HG02840 (cell line): ENCODE measurements around the gene RAB25.
"Not testable (repeated sequence)": the region's sequence is repeated elsewhere in the genome, so short reads cannot be mapped to it uniquely, and the experiment has no call there.

Experiments used
- ATAC-seq: cut with Tn5 transposase; IDR thresholded peaks from one replicate; pipeline ENCODE4 v1.9.1; 2021; ENCODE audit warnings: mild to moderate bottlenecking, moderate library complexity, moderate number of reproducible peaks; ENCODE audit not compliant: unreplicated experiment, low FRiP score

The RAB25 gene

DNA sequence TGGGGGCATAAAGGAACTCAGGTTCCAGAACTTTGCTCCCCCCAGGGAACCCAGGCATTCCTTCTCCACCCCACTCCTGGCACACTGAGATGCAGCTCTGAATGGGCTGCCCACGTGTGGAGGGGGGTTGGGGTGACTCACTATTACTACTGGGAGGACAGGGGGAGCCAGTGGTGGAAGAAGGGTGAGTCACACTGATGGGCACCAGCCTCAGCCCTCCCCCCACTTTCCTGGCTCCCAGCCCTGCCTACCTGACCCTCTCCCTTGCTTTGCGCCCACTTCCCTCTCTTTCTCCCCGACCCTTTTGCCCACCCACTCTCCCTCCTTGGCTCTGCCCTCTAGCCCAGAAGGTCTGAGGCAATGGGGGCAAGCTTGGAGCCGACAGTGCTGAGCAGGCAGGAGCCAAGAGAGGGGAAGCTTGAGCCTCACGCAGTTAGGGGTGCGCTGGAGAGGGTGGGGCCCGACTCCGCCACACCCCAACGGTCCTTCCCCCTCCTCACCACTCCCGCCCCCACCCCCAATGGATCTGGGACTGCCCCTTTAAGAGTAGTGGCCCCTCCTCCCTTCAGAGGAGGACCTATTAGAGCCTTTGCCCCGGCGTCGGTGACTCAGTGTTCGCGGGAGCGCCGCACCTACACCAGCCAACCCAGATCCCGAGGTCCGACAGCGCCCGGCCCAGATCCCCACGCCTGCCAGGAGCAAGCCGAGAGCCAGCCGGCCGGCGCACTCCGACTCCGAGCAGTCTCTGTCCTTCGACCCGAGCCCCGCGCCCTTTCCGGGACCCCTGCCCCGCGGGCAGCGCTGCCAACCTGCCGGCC lies 53.4 kb downstream of the RAB25 start, which contains the start of gene LMNA:
LMNA (plus strand) TSS at position 611 of the 818 bp plus-strand sequence. CDS start 208 bp downstream, outside the sequence.
- ATAC-seq = peak; percentile 53

DNA sequence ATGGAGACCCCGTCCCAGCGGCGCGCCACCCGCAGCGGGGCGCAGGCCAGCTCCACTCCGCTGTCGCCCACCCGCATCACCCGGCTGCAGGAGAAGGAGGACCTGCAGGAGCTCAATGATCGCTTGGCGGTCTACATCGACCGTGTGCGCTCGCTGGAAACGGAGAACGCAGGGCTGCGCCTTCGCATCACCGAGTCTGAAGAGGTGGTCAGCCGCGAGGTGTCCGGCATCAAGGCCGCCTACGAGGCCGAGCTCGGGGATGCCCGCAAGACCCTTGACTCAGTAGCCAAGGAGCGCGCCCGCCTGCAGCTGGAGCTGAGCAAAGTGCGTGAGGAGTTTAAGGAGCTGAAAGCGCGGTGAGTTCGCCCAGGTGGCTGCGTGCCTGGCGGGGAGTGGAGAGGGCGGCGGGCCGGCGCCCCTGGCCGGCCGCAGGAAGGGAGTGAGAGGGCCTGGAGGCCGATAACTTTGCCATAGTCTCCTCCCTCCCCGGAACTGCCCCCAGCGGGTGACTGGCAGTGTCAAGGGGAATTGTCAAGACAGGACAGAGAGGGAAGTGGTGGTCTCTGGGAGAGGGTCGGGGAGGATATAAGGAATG lies 54.1 kb downstream of the RAB25 start:
- ATAC-seq = peak; percentile 12

DNA sequence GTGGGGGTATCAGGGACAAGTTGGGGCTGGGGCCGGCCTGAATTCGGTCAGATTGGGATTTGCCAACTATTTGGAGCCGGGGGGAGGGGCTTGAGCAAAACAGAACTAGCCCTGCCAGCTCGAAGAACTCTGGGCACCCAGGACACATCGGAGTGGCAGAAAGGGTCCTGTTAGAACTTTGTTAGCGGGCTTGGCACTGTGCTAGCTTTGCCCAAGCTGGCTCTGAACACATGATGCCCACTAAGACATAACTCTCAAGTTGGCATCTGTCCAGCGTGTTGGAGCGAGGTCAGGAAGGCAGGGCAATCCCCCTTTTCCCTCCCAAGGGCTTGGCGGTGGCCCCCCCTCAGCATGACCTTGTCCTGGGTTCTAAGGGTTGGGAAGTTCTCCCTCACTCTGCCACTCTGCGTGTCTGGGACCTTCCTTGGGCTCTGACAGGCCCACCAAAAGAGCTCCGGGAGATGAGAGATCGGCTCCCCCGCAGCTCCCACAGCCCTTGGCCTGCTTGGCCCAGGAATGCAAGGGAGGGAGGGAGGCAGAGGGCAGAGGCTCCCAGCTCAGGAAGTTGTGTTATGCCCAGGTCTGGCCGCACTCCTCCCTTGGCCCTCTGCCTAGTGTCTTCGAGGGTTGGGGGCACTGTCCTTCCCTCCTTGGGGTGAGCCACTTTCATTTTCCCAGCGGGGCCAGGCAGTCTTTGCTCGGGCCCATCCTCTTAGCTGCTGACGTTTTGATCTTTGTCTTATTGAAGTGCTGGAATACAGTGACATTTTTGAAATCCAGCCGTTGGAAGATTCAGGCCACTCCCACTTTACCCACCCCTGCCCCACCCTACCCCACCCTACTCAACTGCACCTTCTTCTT lies 54.8 kb downstream of the RAB25 start:
- no peak for ATAC-seq

DNA sequence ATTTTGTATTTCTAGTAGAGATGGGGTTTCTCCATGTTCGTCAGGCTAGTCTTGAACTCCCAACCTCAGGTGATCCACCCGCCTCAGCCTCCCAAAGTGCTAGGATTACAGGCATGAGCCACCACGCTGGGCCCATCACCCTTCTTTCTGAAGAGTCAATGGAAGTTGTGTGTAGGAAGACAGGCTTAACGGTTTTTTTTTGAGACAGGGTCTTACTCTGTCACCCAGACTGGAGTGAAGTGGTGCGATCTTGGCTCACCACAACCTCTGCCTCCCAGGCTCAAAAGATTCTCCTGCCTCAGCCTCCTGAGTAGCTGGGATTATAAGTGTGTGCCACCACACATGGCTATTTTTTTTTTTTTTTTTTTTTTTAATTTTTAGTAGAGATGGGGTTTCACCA lies 55.8 kb downstream of the RAB25 start:
- ATAC-seq = not testable (repeated sequence)

DNA sequence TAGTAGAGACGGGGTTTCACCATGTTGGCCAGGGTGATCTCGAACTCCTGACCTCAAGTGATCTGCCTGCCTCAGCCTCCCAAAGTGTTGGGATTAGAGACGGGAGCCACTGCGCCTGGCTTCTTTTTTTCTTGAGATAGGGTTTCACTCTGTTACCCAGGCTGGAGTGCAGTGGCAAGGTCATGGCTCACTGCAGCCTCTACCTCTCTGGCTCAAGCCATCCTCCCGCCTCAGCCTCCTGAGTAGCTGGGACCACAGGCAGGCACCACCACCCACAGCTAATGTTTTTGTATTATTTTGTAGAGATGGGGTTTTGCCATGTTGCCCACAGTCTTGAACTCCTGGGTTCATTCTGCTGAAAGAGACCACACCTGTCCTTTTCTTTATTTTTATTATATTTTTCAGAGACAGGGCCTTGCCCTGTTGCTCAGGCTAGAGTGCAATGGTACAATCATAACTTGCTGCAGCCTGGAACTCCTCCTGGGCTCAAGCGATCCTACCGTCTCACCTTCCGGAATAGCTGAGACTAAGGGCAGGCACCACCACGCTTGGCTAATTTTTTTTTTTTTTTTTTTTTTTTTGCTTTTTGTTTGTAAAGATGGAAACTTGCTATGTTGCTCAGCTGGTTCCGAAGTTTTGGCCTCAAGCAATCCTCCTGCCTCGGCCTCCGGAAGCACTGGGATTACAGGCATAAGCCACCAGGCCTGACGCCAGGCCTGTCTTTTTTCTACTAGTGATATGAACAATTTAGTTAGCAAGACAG lies 56.6 kb downstream of the RAB25 start:
- ATAC-seq = no peak

DNA sequence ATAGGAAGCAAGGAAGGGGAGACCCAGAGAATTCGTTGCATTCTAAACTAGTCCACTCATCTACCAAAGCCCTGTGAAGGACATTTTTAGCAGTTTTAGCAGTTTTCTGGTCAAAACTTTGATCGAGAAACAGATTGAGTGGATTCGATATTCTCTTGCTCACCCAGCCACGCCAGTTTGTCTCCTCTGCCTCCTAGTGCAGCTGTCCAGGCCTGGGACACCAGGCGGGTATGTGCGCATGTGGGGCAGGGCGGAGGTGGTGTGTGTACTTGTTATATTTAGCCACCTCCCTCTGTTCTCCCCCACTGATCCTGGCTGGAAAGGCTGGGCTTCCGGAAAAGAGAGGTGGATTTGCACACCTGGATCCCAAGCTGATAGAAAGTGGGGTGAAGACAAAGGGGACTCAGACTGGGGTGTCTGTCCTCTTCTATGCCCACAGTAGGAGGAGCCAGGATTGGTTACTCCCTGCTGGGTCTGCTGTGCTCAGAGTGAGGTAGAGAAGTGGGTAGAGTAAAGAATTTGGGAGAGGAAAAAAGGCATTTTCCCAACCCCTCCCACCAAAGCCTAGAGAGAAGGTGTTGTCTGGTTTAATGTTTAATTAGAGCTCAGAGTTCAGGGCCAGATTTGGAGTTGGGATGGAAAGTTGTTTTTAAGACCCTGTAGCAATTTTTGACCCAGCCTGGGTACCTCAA lies 57.4 kb downstream of the RAB25 start:
- ATAC-seq = no peak

DNA sequence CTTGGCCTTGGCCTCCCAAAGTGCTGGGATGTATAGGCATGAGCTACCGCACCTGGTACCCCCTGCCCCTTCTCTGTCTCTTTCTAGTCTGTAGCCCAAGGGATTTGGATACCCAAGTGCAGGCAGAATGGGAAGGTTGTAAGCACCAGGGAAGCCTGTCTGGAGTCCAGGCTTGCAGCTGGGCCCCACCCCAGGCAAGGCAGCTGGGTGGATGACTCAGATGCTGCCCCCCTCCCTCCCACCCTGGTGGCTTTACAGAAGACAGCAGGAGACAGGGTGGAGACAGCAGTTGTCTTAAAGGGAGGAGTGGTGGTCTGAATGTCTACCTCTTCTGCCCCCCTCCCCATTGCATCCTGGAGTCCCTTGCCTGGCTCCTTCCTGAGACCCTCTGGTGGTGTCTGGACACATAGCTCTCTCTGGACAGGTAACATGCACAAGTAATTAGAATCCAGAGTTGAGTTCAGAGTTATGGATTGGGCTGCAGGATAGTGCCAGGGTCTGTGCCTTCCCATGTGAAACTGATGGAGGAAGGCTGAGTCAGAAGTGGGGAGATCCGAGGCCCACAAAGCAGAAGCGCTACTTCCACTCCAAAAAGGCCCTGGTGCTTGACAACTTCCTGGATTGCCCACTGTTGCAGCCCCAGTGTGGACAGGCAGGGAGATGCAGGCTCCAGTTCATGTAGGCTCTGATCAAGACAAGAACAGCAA lies 58.7 kb downstream of the RAB25 start:
- ATAC-seq = no peak
